BLaER1 (cell line): Measurements from ENCODE around the gene ALPK3.
"Not testable (repeated sequence)": the region's sequence is repeated elsewhere in the genome, so short reads cannot be mapped to it uniquely, and the experiment has no call there.

ENCODE experiments used
- H3K27ac ChIP-seq: shearing (Covaris generic); formaldehyde crosslinking; 2 replicates; pipeline ENCODE4 v1.8.1; 2022
- H3K27me3 ChIP-seq: shearing (Covaris generic); formaldehyde crosslinking; 2 replicates; pipeline ENCODE4 v1.8.1; 2022
- H3K36me3 ChIP-seq: shearing (Covaris generic); formaldehyde crosslinking; 2 replicates; pipeline ENCODE4 v1.8.1; 2022
- H3K4me1 ChIP-seq: shearing (Covaris generic); formaldehyde crosslinking; 2 replicates; pipeline ENCODE4 v1.8.1; 2022
- H3K4me2 ChIP-seq: shearing (Covaris generic); formaldehyde crosslinking; 2 replicates; pipeline ENCODE4 v1.8.1; 2022
- H3K4me3 ChIP-seq: shearing (Covaris generic); formaldehyde crosslinking; 2 replicates; pipeline ENCODE4 v1.8.1; 2022
- H3K9ac ChIP-seq: shearing (Covaris generic); formaldehyde crosslinking; 2 replicates; pipeline ENCODE4 v1.8.1; 2022
- H3K9me3 ChIP-seq: shearing (Covaris generic); formaldehyde crosslinking; 2 replicates; pipeline ENCODE4 v1.8.1; 2022
- H4K20me1 ChIP-seq: shearing (Covaris generic); formaldehyde crosslinking; 2 replicates; pipeline ENCODE4 v1.8.1; 2022
- Cebpa-rat ChIP-seq: shearing (Covaris generic); IDR thresholded peaks from 2 replicates; pipeline ENCODE4 v1.8.1; 2022

The ALPK3 gene

GRCh38 chr15:84874981-84875699, 58.0 kb downstream of the ALPK3 start:
- no peak overlapping the region for H3K4me3 ChIP-seq
- no peaks in the 10 kb centered on the region for H3K36me3 ChIP-seq
- H3K9me3 ChIP-seq: no peaks in the 10 kb centered on the region
- H3K9ac ChIP-seq: no peak overlapping the region
- no peaks in the 10 kb centered on the region for H4K20me1 ChIP-seq
- TF ChIP-seq Cebpa-rat: no peak
- no peak overlapping the region for H3K4me2 ChIP-seq
- H3K27ac ChIP-seq: no peak overlapping the region
- H3K4me1 ChIP-seq: no peaks in the 10 kb centered on the region
- no peaks in the 10 kb centered on the region for H3K27me3 ChIP-seq

- H3K4me1 ChIP-seq: no peaks in the 10 kb centered on the region
- no peak for TF ChIP-seq Cebpa-rat
- H4K20me1 ChIP-seq: no peaks in the 10 kb centered on the region
- H3K4me2 ChIP-seq: no peak overlapping the region
- no peak overlapping the region for H3K4me3 ChIP-seq
- no peaks in the 10 kb centered on the region for H3K9me3 ChIP-seq
- H3K36me3 ChIP-seq: no peaks in the 10 kb centered on the region
- H3K27ac ChIP-seq: no peak overlapping the region
- H3K27me3 ChIP-seq: no peaks in the 10 kb centered on the region
- H3K9ac ChIP-seq: no peak overlapping the region
Observed at GRCh38 chr15:84876269-84876668, 59.1 kb downstream of the ALPK3 start.

DNA sequence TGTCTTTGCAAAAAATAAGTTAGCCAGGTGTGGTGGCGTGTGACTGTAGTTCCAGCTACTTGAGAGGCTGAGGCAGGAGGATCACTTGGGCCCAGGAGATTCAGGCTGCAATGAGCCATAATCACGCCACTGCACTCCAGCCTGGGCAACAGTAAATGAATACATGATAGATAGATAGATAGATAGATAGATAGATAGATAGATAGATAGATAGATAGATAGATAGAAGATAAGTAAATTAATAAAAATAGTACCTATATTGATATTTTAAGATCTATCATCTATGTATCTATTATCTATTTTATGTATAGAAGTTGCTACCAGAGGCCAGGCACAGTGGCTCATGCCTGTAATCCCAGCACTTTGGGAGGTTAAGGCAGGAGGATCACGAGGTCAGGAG, 60.5 kb downstream of the ALPK3 start:
- not testable (repeated sequence) for H3K9ac ChIP-seq, H3K4me2 ChIP-seq, H3K36me3 ChIP-seq

DNA sequence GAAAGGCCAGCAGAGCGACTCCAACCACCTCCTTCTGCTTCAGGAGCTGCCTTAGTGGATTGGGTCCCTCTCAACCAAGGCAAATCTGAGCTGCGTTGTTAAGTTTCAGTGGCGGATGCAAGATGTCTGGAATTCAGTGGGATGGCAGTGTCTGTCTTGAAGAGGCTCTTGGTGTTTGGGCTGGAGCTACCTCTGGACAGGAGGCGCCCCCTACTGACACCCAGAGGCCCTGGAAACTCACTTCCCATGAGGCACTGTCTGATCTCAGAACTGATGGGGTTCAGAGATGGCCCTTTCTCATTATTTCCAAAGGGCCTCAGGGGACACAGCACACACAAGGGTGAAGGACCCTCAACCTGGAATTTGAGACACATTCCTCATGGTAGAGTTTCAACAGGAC, 61.3 kb downstream of the ALPK3 start:
- Histone ChIP-seq H3K27ac (no peak overlapping the region), H3K4me3 (no peak overlapping the region), H3K9ac (no peak overlapping the region), H3K4me2 (no peak overlapping the region), H3K9me3 (no peaks in the 10 kb centered on the region), H3K4me1 (no peaks in the 10 kb centered on the region), H3K36me3 (no peaks in the 10 kb centered on the region), H3K27me3 (no peaks in the 10 kb centered on the region), H4K20me1 (no peaks in the 10 kb centered on the region)
- no peak for TF ChIP-seq Cebpa-rat

More for the DNA sequence above, 60.5 kb downstream of the ALPK3 start:
- not testable (repeated sequence) for H3K27me3 ChIP-seq, H3K9me3 ChIP-seq, H3K4me3 ChIP-seq, H4K20me1 ChIP-seq, H3K4me1 ChIP-seq, H3K27ac ChIP-seq

DNA sequence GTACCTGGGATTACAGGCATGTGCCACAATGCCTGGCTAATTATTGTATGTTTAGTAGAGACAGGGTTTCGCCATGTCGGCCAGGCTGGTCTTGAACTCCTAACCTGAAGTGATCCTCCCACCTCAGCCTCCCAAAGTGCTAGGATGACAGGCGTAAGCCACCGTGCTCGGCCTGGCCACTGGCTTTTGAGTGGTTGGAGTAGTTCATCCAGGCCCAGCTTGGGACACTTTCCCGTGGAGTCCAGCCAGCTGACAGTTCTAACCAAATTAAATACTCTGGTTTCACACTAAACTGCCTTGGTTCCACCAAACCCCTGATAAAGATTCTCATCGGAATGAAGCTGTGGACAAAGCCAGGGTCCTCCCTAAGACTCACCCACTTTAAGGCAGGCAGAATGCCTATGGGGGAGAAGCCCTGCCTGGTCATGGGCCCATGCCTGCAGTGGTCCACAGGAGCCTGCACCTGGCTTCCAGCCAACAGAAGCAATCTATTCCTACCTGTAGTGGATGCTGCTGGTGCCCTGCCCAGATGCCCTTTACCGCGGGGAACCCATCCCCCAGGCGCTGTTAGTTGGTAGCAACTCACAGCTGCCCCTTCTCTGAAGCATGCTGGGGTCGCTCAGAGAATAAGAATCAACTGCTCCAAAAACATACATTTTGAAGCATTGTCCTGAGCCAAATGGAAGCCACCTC, 62.1 kb downstream of the ALPK3 start:
- Histone ChIP-seq H3K9me3 (no peaks in the 10 kb centered on the region), H3K4me2 (no peak overlapping the region), H3K9ac (no peak overlapping the region), H3K27ac (no peak overlapping the region), H4K20me1 (no peaks in the 10 kb centered on the region), H3K36me3 (no peaks in the 10 kb centered on the region), H3K4me3 (no peak overlapping the region), H3K4me1 (no peaks in the 10 kb centered on the region), H3K27me3 (no peaks in the 10 kb centered on the region)
- no peak for TF ChIP-seq Cebpa-rat

- H3K27me3 ChIP-seq: no peaks in the 10 kb centered on the region
- H3K4me1 ChIP-seq: no peaks in the 10 kb centered on the region
- no peak overlapping the region for H3K4me2 ChIP-seq
- no peak overlapping the region for H3K9ac ChIP-seq
- no peaks in the 10 kb centered on the region for H3K9me3 ChIP-seq
- H3K4me3 ChIP-seq: no peak overlapping the region
- no peak for TF ChIP-seq Cebpa-rat
- no peaks in the 10 kb centered on the region for H4K20me1 ChIP-seq
- no peaks in the 10 kb centered on the region for H3K36me3 ChIP-seq
- H3K27ac ChIP-seq: no peak overlapping the region
Observed at GRCh38 chr15:84880007-84880406, 62.9 kb downstream of the ALPK3 start.

GRCh38 chr15:84880822-84881519, 63.8 kb downstream of the ALPK3 start:
- no peak overlapping the region for H3K4me2 ChIP-seq
- H3K36me3 ChIP-seq: no peaks in the 10 kb centered on the region
- no peaks in the 10 kb centered on the region for H3K9me3 ChIP-seq
- no peak overlapping the region for H3K4me3 ChIP-seq
- H3K4me1 ChIP-seq: no peaks in the 10 kb centered on the region
- no peaks in the 10 kb centered on the region for H3K27me3 ChIP-seq
- no peak overlapping the region for H3K9ac ChIP-seq
- no peak overlapping the region for H3K27ac ChIP-seq
- no peak for TF ChIP-seq Cebpa-rat
- no peaks in the 10 kb centered on the region for H4K20me1 ChIP-seq

DNA sequence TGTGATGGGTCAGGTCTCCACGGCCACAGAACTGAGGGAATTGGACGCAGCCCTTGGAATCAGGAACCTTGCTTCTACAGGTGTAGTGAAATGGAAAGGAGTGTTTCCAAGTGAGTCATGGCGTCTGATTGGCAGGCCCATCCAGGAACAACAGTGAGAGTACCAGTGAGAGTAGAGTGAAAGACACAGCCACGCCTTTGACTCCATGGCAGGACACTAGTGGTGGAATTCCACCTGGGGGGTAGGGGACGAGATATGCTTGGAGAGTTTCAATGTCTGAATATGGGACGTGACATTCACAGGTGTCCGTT, 64.3 kb downstream of the ALPK3 start:
- no peaks in the 10 kb centered on the region for H4K20me1 ChIP-seq
- no peaks in the 10 kb centered on the region for H3K27me3 ChIP-seq
- no peaks in the 10 kb centered on the region for H3K9me3 ChIP-seq
- H3K4me3 ChIP-seq: no peak overlapping the region
- H3K4me1 ChIP-seq: no peaks in the 10 kb centered on the region
- no peak overlapping the region for H3K9ac ChIP-seq
- no peak for TF ChIP-seq Cebpa-rat
- no peaks in the 10 kb centered on the region for H3K36me3 ChIP-seq
- no peak overlapping the region for H3K4me2 ChIP-seq
- no peak overlapping the region for H3K27ac ChIP-seq

GRCh38 chr15:84883466-84883865, 66.3 kb downstream of the ALPK3 start:
- Histone ChIP-seq H3K27ac (no peak overlapping the region), H3K4me3 (no peak overlapping the region), H4K20me1 (no peaks in the 10 kb centered on the region), H3K36me3 (no peaks in the 10 kb centered on the region), H3K9ac (no peak overlapping the region), H3K4me1 (no peaks in the 10 kb centered on the region), H3K27me3 (no peaks in the 10 kb centered on the region), H3K4me2 (no peak overlapping the region), H3K9me3 (no peaks in the 10 kb centered on the region)
- TF ChIP-seq Cebpa-rat: no peak
